Thyroid gland (tissue), 4 donors: Measurements from ENCODE around the gene PCDHGA1. TPM values are rescaled to one million over a fixed set of nuclear protein-coding genes. Genes with fewer than 3 reads are reported as not detected.
A peak's percentile ranks its signal among the peaks of the same experiment; 100 is the strongest.

Source experiments
- DNase-seq, 2 donors: peaks; one replicate each; pipeline ENCODE4 v3.0.0-alpha.2; 2019
- H3K27ac ChIP-seq, 3 donors: fragments of 200-600 bp; sonication (generic); 1 replicate in 2 of 3; 2 replicates in 1 of 3; pipeline ENCODE4 v1.5.1; 2016 to 2019; ENCODE audit warnings: mild to moderate bottlenecking in 1 of 3, moderate library complexity in 1 of 3
- H3K27me3 ChIP-seq: fragments of 200-600 bp; sonication (generic); one replicate; pipeline ENCODE4 v1.5.1; 2019
- H3K36me3 ChIP-seq, 2 donors: fragments of 200-600 bp; sonication (generic); one replicate each; pipeline ENCODE4 v1.5.1; 2016 to 2019
- H3K4me1 ChIP-seq, 2 donors: fragments of 200-600 bp; sonication (generic); one replicate each; pipeline ENCODE4 v1.5.1; 2017 to 2019
- H3K4me3 ChIP-seq, 3 donors: fragments of 200-600 bp; sonication (generic); replicated peaks in 1 of 3; 1 replicate in 2 of 3; 2 replicates in 1 of 3; pipeline ENCODE4 v1.5.1; 2016; ENCODE audit warnings: mild to moderate bottlenecking in 1 of 3
- H3K9me3 ChIP-seq: fragments of 200-600 bp; sonication (generic); one replicate; pipeline ENCODE4 v1.5.1; 2017
- CTCF ChIP-seq, 6 experiments: fragments of 200-600 bp in 3 of 6; fragments of 450-650 bp in 3 of 6; sonication (generic) in 3 of 6; IDR thresholded peaks; one replicate each; pipeline ENCODE4 v1.5.1; 2016 to 2019; ENCODE audit warnings: antibody characterized with exemption in 6 of 6, mild to moderate bottlenecking in 2 of 6, inconsistent platforms in 1 of 6, moderate library complexity in 1 of 6
- POLR2A ChIP-seq, 2 donors: fragments of 450-650 bp; IDR thresholded peaks; one replicate each; pipeline ENCODE4 v1.6.1; 2017; ENCODE audit warnings: antibody characterized with exemption in 2 of 2, mild to moderate bottlenecking in 2 of 2, moderate library complexity in 1 of 2
- WGBS, 2 donors: methylation state at CpG; one replicate each; pipeline ENCODE4 v1.1.5; 2017; 5-methylcytosine and 5-hydroxymethylcytosine counted together
- intact Hi-C: fragments of 100-400 bp; cut with DNase I; formaldehyde crosslinking; loops from one replicate; pipeline ENCODE4 v1.15.1; 2023
- total RNA-seq, 4 donors: library from RNA; depleted of rRNA; stranded (reverse); fragments of >200 nt; gene quantifications; one replicate each; pipeline ENCODE4 v1.2.3, GENCODE V29; 2016

The PCDHGA1 gene
- total RNA-seq, 4 donors from 2014 or later, result 0.40 to 1.3 (median 0.87) TPM

- H3K4me3 ChIP-seq, result no peak overlapping the region
- intact Hi-C loops, result no loop called here
- WGBS, 2 donors, result 40 to 61% methylated on average over 2 to 15 of the region's 19 CpGs
- TF ChIP-seq CTCF (IDR thresholded peaks at IDR 0.05), result no peak
- TF ChIP-seq POLR2A (IDR thresholded peaks at IDR 0.05), result no peak
- no peaks in the 10 kb centered on the region for H3K4me1 ChIP-seq
- no peaks in the 10 kb centered on the region for H3K27me3 ChIP-seq
- no peak for DNase-seq
- no peaks in the 10 kb centered on the region for H3K36me3 ChIP-seq
- H3K27ac ChIP-seq, result no peak overlapping the region
- peaks cover 4% of the 10 kb centered on the region for H3K9me3 ChIP-seq
Observed at GRCh38 chr5:141356950-141357349, 26.6 kb downstream of the PCDHGA1 start.

- Histone ChIP-seq H3K27ac (no peak within 1 kb of the TSS), H3K4me1 (no peaks in the 10 kb centered on the region), H3K27me3 (no peaks in the 10 kb centered on the region), H3K36me3 (no peaks in the 10 kb centered on the region), H3K9me3 (peaks cover 8% of the 10 kb centered on the region), H3K4me3 (no peak within 1 kb of the TSS)
- DNase-seq, result no peak
- TF ChIP-seq CTCF (IDR thresholded peaks at IDR 0.05), result peak in 2 of 6 experiments; percentile 15 to 20
- no peak for TF ChIP-seq POLR2A (IDR thresholded peaks at IDR 0.05)
- intact Hi-C loops, result no loop called here
- WGBS, 2 donors, result 14 to 19% methylated on average over 24 of the region's 24 CpGs
Observed at GRCh38 chr5:141359790-141360426, 29.6 kb downstream of the PCDHGA1 start, which contains the start of gene PCDHGB2. TSS of gene PCDHGB2 (plus strand) at chr5:141359994. CDS start at chr5:141360136, 142 bp downstream.

- intact Hi-C loops, result no loop called here
- no peak for DNase-seq
- no peak overlapping the region for H3K27ac ChIP-seq
- no peak overlapping the region for H3K4me3 ChIP-seq
- no peaks in the 10 kb centered on the region for H3K36me3 ChIP-seq
- 33 to 41% methylated on average over 15 of the region's 15 CpGs for WGBS, 2 donors
- H3K27me3 ChIP-seq, result no peaks in the 10 kb centered on the region
- TF ChIP-seq CTCF (IDR thresholded peaks at IDR 0.05) (no peak), POLR2A (IDR thresholded peaks at IDR 0.05) (no peak)
- H3K4me1 ChIP-seq, result no peaks in the 10 kb centered on the region
- H3K9me3 ChIP-seq, result peaks cover 8% of the 10 kb centered on the region
Observed at GRCh38 chr5:141360685-141361084, 30.4 kb downstream of the PCDHGA1 start.

- Histone ChIP-seq H3K27ac (no peak overlapping the region), H3K36me3 (no peaks in the 10 kb centered on the region), H3K4me3 (no peak overlapping the region), H3K9me3 (peaks cover 8% of the 10 kb centered on the region), H3K27me3 (no peaks in the 10 kb centered on the region), H3K4me1 (no peaks in the 10 kb centered on the region)
- intact Hi-C loops, result no loop called here
- DNase-seq, result no peak
- TF ChIP-seq CTCF (IDR thresholded peaks at IDR 0.05) (no peak), POLR2A (IDR thresholded peaks at IDR 0.05) (no peak)
Observed at GRCh38 chr5:141362719-141363118, 32.4 kb downstream of the PCDHGA1 start.

DNA sequence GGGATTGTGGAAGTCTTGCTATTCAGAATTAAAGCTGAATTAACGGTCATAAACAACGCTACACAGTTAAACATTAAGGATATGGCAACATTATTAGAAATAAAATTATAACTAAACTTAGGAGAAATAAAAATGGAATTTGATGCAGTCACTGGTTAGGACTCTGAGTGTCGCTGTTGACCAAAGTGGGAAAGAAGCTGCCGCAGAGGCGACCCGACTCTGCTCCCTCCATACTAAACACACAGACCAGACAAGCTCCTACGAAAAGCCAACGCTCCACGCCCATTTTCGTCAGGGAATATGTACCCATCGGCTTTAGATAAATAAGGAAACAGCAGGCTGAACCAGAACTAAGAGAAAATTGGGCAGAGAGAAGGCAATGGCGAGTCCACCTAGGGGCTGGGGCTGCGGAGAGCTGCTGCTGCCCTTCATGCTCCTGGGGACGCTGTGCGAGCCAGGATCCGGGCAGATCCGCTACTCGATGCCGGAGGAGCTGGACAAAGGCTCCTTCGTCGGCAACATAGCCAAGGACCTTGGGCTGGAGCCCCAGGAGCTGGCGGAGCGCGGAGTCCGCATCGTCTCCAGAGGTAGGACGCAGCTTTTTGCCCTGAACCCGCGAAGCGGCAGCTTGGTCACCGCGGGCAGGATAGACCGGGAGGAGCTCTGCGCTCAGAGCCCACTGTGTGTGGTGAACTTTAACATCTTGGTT lies 33.8 kb downstream of the PCDHGA1 start, which contains the start of gene PCDHGA5:
PCDHGA5 (plus strand) TSS at position 211 of the 709 bp plus-strand sequence; CDS start at position 380, 169 bp downstream.
- intact Hi-C loops, result no loop called here
- H3K4me1 ChIP-seq, result no peaks in the 10 kb centered on the region
- peaks cover 4% of the 10 kb centered on the region for H3K9me3 ChIP-seq
- no peak within 1 kb of the TSS for H3K4me3 ChIP-seq
- 10 to 20% methylated on average over 24 to 30 of the region's 34 CpGs for WGBS, 2 donors
- no peaks in the 10 kb centered on the region for H3K27me3 ChIP-seq
- H3K36me3 ChIP-seq, result no peaks in the 10 kb centered on the region
- no peak for TF ChIP-seq CTCF (IDR thresholded peaks at IDR 0.05)
- no peak for TF ChIP-seq POLR2A (IDR thresholded peaks at IDR 0.05)
- H3K27ac ChIP-seq, result no peak within 1 kb of the TSS
- DNase-seq, result no peak
